PC-9 (cell line): Measurements from ENCODE around the gene CLHC1. TPM values are rescaled to one million over a fixed set of nuclear protein-coding genes. Genes with fewer than 3 reads are reported as not detected.

Source experiments
- BruUV-seq: library from RNA; stranded (reverse); fragments of 400-500 nt; replicated peaks from 2 replicates; lab custom pipeline; 2021; lab: Mats Ljungman, UMichigan
- CTCF ChIA-PET: fragments of 300-600 bp; sonication (Branson Sonifier 250); formaldehyde crosslinking; loops from one replicate; lab custom pipeline; 2022; ENCODE audit warnings: antibody characterized with exemption; lab: Charles Lee
- POLR2A ChIA-PET: fragments of 300-600 bp; sonication (Branson Sonifier 250); formaldehyde crosslinking; loops from one replicate; lab custom pipeline; 2022; ENCODE audit warnings: antibody characterized with exemption; ENCODE audit not compliant: unreplicated experiment; lab: Charles Lee
- DNase-seq, 2 experiments: peaks; one replicate each; pipeline versions ENCODE4 v3.0.0 to v3.0.0-alpha.2; 2015 to 2022; ENCODE audit warnings: mixed read lengths in 1 of 2
- H2AFZ ChIP-seq: fragments of 200-600 bp; sonication (generic); 2 replicates; pipeline ENCODE4 v1.8.1; 2017; ENCODE audit warnings: antibody characterized with exemption
- H3F3A ChIP-seq: fragments of 200-600 bp; sonication (generic); 2 replicates; pipeline ENCODE4 v1.8.1; 2017; ENCODE audit warnings: antibody characterized with exemption, mild to moderate bottlenecking, low read depth; ENCODE audit not compliant: insufficient read depth
- H3K27ac ChIP-seq: fragments of 200-600 bp; sonication (generic); 2 replicates; pipeline ENCODE4 v1.6.1; 2016; ENCODE audit warnings: mixed run types
- H3K27me3 ChIP-seq: fragments of 200-600 bp; sonication (generic); 2 replicates; pipeline ENCODE4 v1.6.1; 2016; ENCODE audit warnings: low read depth, mixed run types; ENCODE audit not compliant: insufficient read depth
- H3K36me3 ChIP-seq: fragments of 200-600 bp; sonication (generic); 2 replicates; pipeline ENCODE4 v1.6.1; 2016; ENCODE audit warnings: low read depth, mixed run types
- H3K4me1 ChIP-seq: fragments of 200-600 bp; sonication (generic); replicated peaks from 2 replicates; pipeline ENCODE4 v1.6.1; 2016; ENCODE audit warnings: mixed run types; ENCODE audit not compliant: insufficient read depth
- H3K4me2 ChIP-seq: fragments of 200-600 bp; sonication (generic); 2 replicates; pipeline ENCODE4 v1.6.1; 2017; ENCODE audit warnings: mixed run types
- H3K4me3 ChIP-seq: fragments of 200-600 bp; sonication (generic); 2 replicates; pipeline ENCODE4 v1.6.1; 2016; ENCODE audit warnings: mixed run types
- H3K79me2 ChIP-seq: fragments of 200-600 bp; sonication (generic); 2 replicates; pipeline ENCODE4 v1.6.1; 2017; ENCODE audit warnings: low read depth, mixed run types
- H3K9me2 ChIP-seq: fragments of 200-600 bp; sonication (generic); 2 replicates; pipeline ENCODE4 v1.8.1; 2017; ENCODE audit warnings: mild to moderate bottlenecking; ENCODE audit not compliant: insufficient read depth
- H3K9me3 ChIP-seq: fragments of 200-600 bp; sonication (generic); 2 replicates; pipeline ENCODE4 v1.8.1; 2016; ENCODE audit warnings: low read depth; ENCODE audit not compliant: insufficient read depth
- H4K20me1 ChIP-seq: fragments of 200-600 bp; sonication (generic); 2 replicates; pipeline ENCODE4 v1.8.1; 2017; ENCODE audit not compliant: insufficient read depth
- CTCF ChIP-seq: fragments of 200-600 bp; sonication (generic); conservative IDR thresholded peaks from 2 replicates; pipeline ENCODE4 v1.6.1; 2017; ENCODE audit warnings: mixed run types, antibody characterized with exemption, mild to moderate bottlenecking, moderate library complexity
- EZH2 ChIP-seq: fragments of 200-600 bp; sonication (generic); IDR thresholded peaks from 2 replicates; pipeline ENCODE4 v1.8.0; 2017; ENCODE audit warnings: antibody characterized with exemption, low read depth
- intact Hi-C: fragments of 100-400 bp; cut with micrococcal nuclease; formaldehyde crosslinking; loops from one replicate; pipeline ENCODE4 v1.10.0; 2022; ENCODE audit not compliant: unreplicated experiment
- total RNA-seq: library from RNA; stranded (reverse); gene quantifications from 2 replicates; pipeline ENCODE4 v1.2.3, GENCODE V29; 2021

CLHC1 gene
- total RNA-seq, 1 experiment from 2014 or later = 27.1 TPM

- Histone ChIP-seq H3K79me2 (peaks cover 37% of the 10 kb centered on the region), H2AFZ (no peak overlapping the region), H3K4me1 (peaks cover 11% of the 10 kb centered on the region), H3K27ac (no peak overlapping the region), H3K4me2 (no peak overlapping the region), H3K4me3 (no peak overlapping the region), H3F3A (peaks cover 17% of the 10 kb centered on the region; the same call in 1 of the 2 replicates), H3K36me3 (peaks cover 8% of the 10 kb centered on the region; the same call in 1 of the 2 replicates), H4K20me1 (peaks cover 7% of the 10 kb centered on the region; the same call in 1 of the 2 replicates), H3K9me3 (no peaks in the 10 kb centered on the region), H3K9me2 (no peaks in the 10 kb centered on the region), H3K27me3 (no peaks in the 10 kb centered on the region)
- POLR2A ChIA-PET = no interaction called here
- DNase-seq = no peak
- intact Hi-C loops = no loop called here
- CTCF ChIA-PET = no interaction called here
- BruUV-seq = no TSS peak
- no peak for TF ChIP-seq EZH2
These were observed 6.5 kb downstream of the CLHC1 start for GRCh38 chr2:55225481-55226020.

GRCh38 chr2:55224761-55225261, 7.3 kb downstream of the CLHC1 start:
- no TSS peak for BruUV-seq
- Histone ChIP-seq H3K36me3 (peaks cover 9% of the 10 kb centered on the region; the same call in 1 of the 2 replicates), H3K4me1 (0 out of 2 replicates have a peak, but pooled peaks cover 5% of the 10 kb centered on the region), H3K4me2 (no peak overlapping the region), H3F3A (peaks cover 20% of the 10 kb centered on the region; the same call in 1 of the 2 replicates), H2AFZ (no peak overlapping the region), H4K20me1 (peaks cover 7% of the 10 kb centered on the region), H3K9me3 (no peaks in the 10 kb centered on the region), H3K4me3 (no peak overlapping the region), H3K27ac (no peak overlapping the region), H3K27me3 (no peaks in the 10 kb centered on the region), H3K9me2 (no peaks in the 10 kb centered on the region), H3K79me2 (peaks cover 37% of the 10 kb centered on the region)
- intact Hi-C loops = no loop called here
- TF ChIP-seq EZH2 = no peak
- no peak for TF ChIP-seq CTCF
- DNase-seq = no peak
- ChIA-PET CTCF (no interaction called here), POLR2A (interaction anchor here (0.5 to 0.6 kb wide), 2 partner anchors 127 to 206 kb away, joined by 3 read pairs; no protein-coding TSS in a partner anchor)

GRCh38 chr2:55223958-55224760, 7.9 kb downstream of the CLHC1 start:
- Histone ChIP-seq H3K4me2 (peak overlapping the region; percentile 64; the same call in 1 of the 2 replicates), H3K4me1 (0 out of 2 replicates have a peak, but pooled peaks cover 5% of the 10 kb centered on the region), H3K27me3 (no peaks in the 10 kb centered on the region), H3K9me2 (no peaks in the 10 kb centered on the region), H3K79me2 (peaks cover 31% of the 10 kb centered on the region), H3F3A (peaks cover 20% of the 10 kb centered on the region; the same call in 1 of the 2 replicates), H2AFZ (no peak overlapping the region; the same call in 1 of the 2 replicates), H3K4me3 (peak overlapping the region; percentile 53; the same call in 1 of the 2 replicates), H3K9me3 (no peaks in the 10 kb centered on the region), H3K27ac (no peak overlapping the region), H3K36me3 (peaks cover 9% of the 10 kb centered on the region; the same call in 1 of the 2 replicates), H4K20me1 (peaks cover 7% of the 10 kb centered on the region)
- no peak for DNase-seq
- BruUV-seq = TSS peak; percentile 63
- intact Hi-C loops = no loop called here
- no peak for TF ChIP-seq CTCF
- TF ChIP-seq EZH2 = no peak
- ChIA-PET POLR2A (interaction anchor here (0.5 to 0.6 kb wide), 3 partner anchors 108 to 206 kb away, joined by 3 to 4 read pairs (median 3); no protein-coding TSS in a partner anchor), CTCF (no interaction called here)
